B cell (primary cell): ENCODE results near the gene TMEM158.

ENCODE experiments used
- CTCF ChIP-seq: fragments of 200-600 bp; IDR thresholded peaks from one replicate; pipeline ENCODE4 v1.8.0; 2022; ENCODE audit warnings: antibody characterized with exemption, mild to moderate bottlenecking
- EZH2 ChIP-seq: IDR thresholded peaks from 2 replicates; pipeline ENCODE4 v1.6.1; 2012; ENCODE audit warnings: borderline replicate concordance, low read depth, mild to moderate bottlenecking, moderate library complexity, low read length; ENCODE audit not compliant: insufficient read depth, poor library complexity, severe bottlenecking

DNA sequence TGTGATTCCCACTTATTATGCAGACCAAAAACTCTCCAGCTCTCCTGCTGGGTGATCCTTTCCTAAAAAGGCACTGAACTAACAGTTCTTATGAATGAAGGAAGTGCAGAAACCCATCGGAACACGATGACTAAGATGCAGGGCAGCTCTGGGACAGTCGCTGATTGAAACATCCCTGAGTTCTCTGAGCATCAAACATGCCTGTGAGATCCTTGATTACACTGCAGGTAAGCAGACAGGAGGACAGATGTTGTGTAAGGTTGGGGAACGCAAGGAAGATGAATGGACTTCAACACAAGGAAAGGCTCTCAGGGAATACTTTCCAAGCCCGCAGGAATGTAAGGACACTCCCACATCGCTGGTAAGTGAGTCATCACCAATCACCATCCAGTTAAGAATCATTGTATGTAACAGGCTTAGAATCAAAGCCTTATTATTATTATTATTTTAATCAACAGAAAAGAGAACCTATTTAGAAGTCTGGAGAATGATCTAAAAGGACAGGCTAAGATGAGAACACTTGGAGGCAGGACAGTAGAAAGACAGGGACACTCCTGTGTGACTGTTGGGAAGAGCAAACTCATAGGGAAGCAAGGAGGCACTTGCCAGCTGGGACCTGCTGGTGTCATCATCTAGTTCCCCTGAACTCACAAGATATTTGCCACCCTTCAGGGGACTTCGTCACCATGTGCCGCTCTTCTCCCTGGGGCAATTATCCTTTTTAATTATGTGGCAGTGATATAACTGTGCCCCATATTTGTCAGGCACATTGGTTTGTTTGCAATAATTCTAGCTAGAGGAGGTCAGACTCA is 26.0 kb downstream of the TMEM158 start:
- TF ChIP-seq CTCF (no peak), EZH2 (no peak)
